Smooth muscle cell (in vitro differentiated cells): Measurements from ENCODE around the gene FIGN. TPM values are rescaled to one million over a fixed set of nuclear protein-coding genes. Genes with fewer than 3 reads are reported as not detected.
A peak's percentile ranks its signal among the peaks of the same experiment; 100 is the strongest.

ENCODE experiments used
- DNase-seq: peaks from one replicate; lab custom pipeline; 2025; ENCODE audit not compliant: unreplicated experiment; lab: John Stamatoyannopoulos, UW
- H2AFZ ChIP-seq: fragments of 200-600 bp; sonication (generic); 2 replicates; pipeline ENCODE4 v1.6.0; 2016; ENCODE audit warnings: antibody characterized with exemption, low read depth, mild to moderate bottlenecking
- H3F3A ChIP-seq: fragments of 200-600 bp; sonication (generic); 2 replicates; pipeline ENCODE4 v1.6.0; 2017; ENCODE audit warnings: antibody characterized with exemption, low read depth
- H3K27ac ChIP-seq: fragments of 200-600 bp; sonication (generic); 2 replicates; pipeline ENCODE4 v1.5.1; 2016; ENCODE audit warnings: low read depth, mild to moderate bottlenecking
- H3K27me3 ChIP-seq: fragments of 200-600 bp; sonication (generic); 2 replicates; pipeline ENCODE4 v1.6.1; 2016; ENCODE audit warnings: low read depth, mild to moderate bottlenecking
- H3K36me3 ChIP-seq: fragments of 200-600 bp; sonication (generic); 2 replicates; pipeline ENCODE4 v1.5.1; 2016; ENCODE audit warnings: low read depth
- H3K4me1 ChIP-seq: fragments of 200-600 bp; sonication (generic); 2 replicates; pipeline ENCODE4 v1.5.1; 2016; ENCODE audit warnings: low read depth
- H3K4me2 ChIP-seq: fragments of 200-600 bp; sonication (generic); 2 replicates; pipeline ENCODE4 v1.6.0; 2016; ENCODE audit warnings: mild to moderate bottlenecking
- H3K4me3 ChIP-seq: fragments of 200-600 bp; sonication (generic); 2 replicates; pipeline ENCODE4 v1.5.1; 2016; ENCODE audit warnings: mild to moderate bottlenecking
- H3K79me2 ChIP-seq: fragments of 200-600 bp; sonication (generic); 2 replicates; pipeline ENCODE4 v1.6.0; 2016; ENCODE audit warnings: low read depth, mild to moderate bottlenecking
- H3K9ac ChIP-seq: fragments of 200-600 bp; sonication (generic); 2 replicates; pipeline ENCODE4 v1.6.0; 2016; ENCODE audit warnings: low read depth
- H3K9me3 ChIP-seq: fragments of 200-600 bp; sonication (generic); replicated peaks from 2 replicates; pipeline ENCODE4 v1.5.1; 2016; ENCODE audit warnings: low read depth
- H4K20me1 ChIP-seq: fragments of 200-600 bp; sonication (generic); 2 replicates; pipeline ENCODE4 v1.6.0; 2016; ENCODE audit warnings: low read depth
- CTCF ChIP-seq: fragments of 200-600 bp; sonication (generic); IDR thresholded peaks from 2 replicates; pipeline ENCODE4 v1.5.1; 2017; ENCODE audit warnings: borderline replicate concordance, mild to moderate bottlenecking, antibody characterized with exemption; ENCODE audit not compliant: insufficient read depth, poor library complexity, severe bottlenecking
- WGBS: methylation state at CpG from one replicate; pipeline ENCODE4 v1.1.7; 2016; ENCODE audit warnings: low lambda C conversion rate; 5-methylcytosine and 5-hydroxymethylcytosine counted together
- polyA plus RNA-seq: library from polyadenylated mRNA; unstranded; fragments of >200 nt; fragmentation: Nextera tagmentation; extraction: Ambion mirVana; gene quantifications from 2 replicates; pipeline ENCODE4 v1.2.1, GENCODE V29; 2016
- total RNA-seq: library from RNA; depleted of rRNA; stranded (reverse); fragments of >200 nt; gene quantifications from 2 replicates; pipeline ENCODE4 v1.2.3, GENCODE V29; 2014

FIGN gene
- total and polyA plus RNA-seq, 2 experiments from 2014 or later = 0.71 to 4.8 TPM

- DNase-seq = no peak
- no peaks in the 10 kb centered on the region for H3K79me2 ChIP-seq
- no peak overlapping the region for H2AFZ ChIP-seq
Observed at GRCh38 chr2:163626639-163627109, 109.1 kb downstream of the FIGN start.

GRCh38 chr2:163626208-163626607, 109.6 kb downstream of the FIGN start:
- no peaks in the 10 kb centered on the region for H3K27me3 ChIP-seq
- no peaks in the 10 kb centered on the region for H4K20me1 ChIP-seq
- peak overlapping the region; percentile 37 for H3K27ac ChIP-seq
- no peak for DNase-seq
- no peak for TF ChIP-seq CTCF
- no peak overlapping the region for H3K4me3 ChIP-seq
- WGBS = 97% methylated on average over 1 of the region's 1 CpG
- H3K9me3 ChIP-seq = no peaks in the 10 kb centered on the region
- no peak overlapping the region for H2AFZ ChIP-seq
- peaks cover 15% of the 10 kb centered on the region for H3K4me1 ChIP-seq
- no peaks in the 10 kb centered on the region for H3K79me2 ChIP-seq
- H3K4me2 ChIP-seq = no peak overlapping the region
- no peaks in the 10 kb centered on the region for H3F3A ChIP-seq
- no peak overlapping the region for H3K9ac ChIP-seq
- no peaks in the 10 kb centered on the region for H3K36me3 ChIP-seq

More at GRCh38 chr2:163626639-163627109, 109.1 kb downstream of the FIGN start:
- WGBS = 54% methylated on average over 7 of the region's 7 CpGs
- Histone ChIP-seq H3K9me3 (no peaks in the 10 kb centered on the region), H3K4me2 (no peak overlapping the region), H3K27me3 (no peaks in the 10 kb centered on the region), H3K4me3 (no peak overlapping the region), H3K9ac (no peak overlapping the region), H3F3A (no peaks in the 10 kb centered on the region), H3K27ac (peak overlapping the region; percentile 37), H4K20me1 (no peaks in the 10 kb centered on the region), H3K4me1 (peaks cover 11% of the 10 kb centered on the region), H3K36me3 (no peaks in the 10 kb centered on the region)
- no peak for TF ChIP-seq CTCF

- no peaks in the 10 kb centered on the region for H4K20me1 ChIP-seq
- no peaks in the 10 kb centered on the region for H3K36me3 ChIP-seq
- peaks cover 16% of the 10 kb centered on the region for H3K4me1 ChIP-seq
- H3K27ac ChIP-seq = no peak overlapping the region
- H3K4me3 ChIP-seq = no peak overlapping the region
- H3K27me3 ChIP-seq = no peaks in the 10 kb centered on the region
- no peaks in the 10 kb centered on the region for H3K79me2 ChIP-seq
- H3K4me2 ChIP-seq = no peak overlapping the region
- 98% methylated on average over 1 of the region's 1 CpG for WGBS
- H3F3A ChIP-seq = no peaks in the 10 kb centered on the region
- H2AFZ ChIP-seq = no peak overlapping the region
- H3K9ac ChIP-seq = no peak overlapping the region
- H3K9me3 ChIP-seq = no peaks in the 10 kb centered on the region
- TF ChIP-seq CTCF = no peak
- no peak for DNase-seq
Observed at GRCh38 chr2:163625632-163626031, 110.2 kb downstream of the FIGN start.

GRCh38 chr2:163621445-163622004, 114.3 kb downstream of the FIGN start:
- Histone ChIP-seq H3K4me1 (peaks cover 14% of the 10 kb centered on the region), H3K27ac (no peak overlapping the region), H3K4me2 (no peak overlapping the region), H3K9ac (no peak overlapping the region), H3K9me3 (no peaks in the 10 kb centered on the region), H3K4me3 (no peak overlapping the region), H2AFZ (no peak overlapping the region), H3K79me2 (no peaks in the 10 kb centered on the region), H3K36me3 (no peaks in the 10 kb centered on the region), H4K20me1 (no peaks in the 10 kb centered on the region), H3F3A (no peaks in the 10 kb centered on the region), H3K27me3 (no peaks in the 10 kb centered on the region)
- no peak for DNase-seq
- WGBS = 35% methylated on average over 7 of the region's 7 CpGs
- no peak for TF ChIP-seq CTCF
